Thyroid gland (tissue), 4 donors: ENCODE measurements around the gene STRBP.

ENCODE experiments used
- POLR2A ChIP-seq, 2 donors: fragments of 450-650 bp; IDR thresholded peaks; one replicate each; pipeline ENCODE4 v1.6.1; 2017; ENCODE audit warnings: antibody characterized with exemption in 2 of 2, mild to moderate bottlenecking in 2 of 2, moderate library complexity in 1 of 2
- TF ChIP-seq, protein P1 (sequence below), 6 experiments: fragments of 200-600 bp in 3 of 6; fragments of 450-650 bp in 3 of 6; sonication (generic) in 3 of 6; IDR thresholded peaks; one replicate each; pipeline ENCODE4 v1.5.1; 2016 to 2019; ENCODE audit warnings: antibody characterized with exemption in 6 of 6, mild to moderate bottlenecking in 2 of 6, inconsistent platforms in 1 of 6, moderate library complexity in 1 of 6

DNA sequence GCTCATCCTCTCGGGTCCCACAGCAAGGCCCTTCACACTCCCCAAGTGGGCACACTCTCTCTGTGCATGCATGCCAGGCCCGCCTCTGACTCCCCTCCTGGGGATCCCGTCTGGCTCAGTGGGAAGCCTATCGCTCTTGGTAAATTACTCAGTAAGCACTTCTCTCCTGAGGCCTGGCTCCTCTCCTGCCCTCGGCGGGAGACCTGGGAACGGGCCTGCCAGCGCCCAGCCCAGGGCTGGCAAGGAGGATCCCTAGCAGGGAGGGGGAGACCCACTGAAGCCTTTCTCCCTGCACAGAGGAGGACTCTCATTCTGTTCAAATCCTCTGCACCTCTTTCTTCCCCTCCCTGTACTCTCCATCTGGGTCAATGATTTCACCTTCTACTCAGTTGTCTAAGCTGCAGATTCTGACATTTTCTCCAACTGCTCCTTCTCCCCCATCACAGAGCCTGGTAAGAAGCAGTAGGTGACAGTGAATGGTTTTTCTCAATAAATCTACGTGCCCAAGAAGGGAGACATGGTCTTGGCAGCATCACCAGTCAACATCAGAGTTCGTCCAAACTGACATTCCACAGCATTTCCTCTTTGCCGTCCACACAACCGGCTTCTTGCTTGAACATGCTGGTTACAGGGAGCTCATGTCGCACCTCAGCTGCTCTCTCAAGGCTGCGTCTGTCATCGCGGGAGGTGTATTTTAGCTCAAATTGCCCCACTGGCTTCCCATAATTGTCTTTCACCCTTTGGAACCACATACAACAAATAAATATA is 153.1 kb downstream of the STRBP start:
- TF ChIP-seq, protein P1, sequence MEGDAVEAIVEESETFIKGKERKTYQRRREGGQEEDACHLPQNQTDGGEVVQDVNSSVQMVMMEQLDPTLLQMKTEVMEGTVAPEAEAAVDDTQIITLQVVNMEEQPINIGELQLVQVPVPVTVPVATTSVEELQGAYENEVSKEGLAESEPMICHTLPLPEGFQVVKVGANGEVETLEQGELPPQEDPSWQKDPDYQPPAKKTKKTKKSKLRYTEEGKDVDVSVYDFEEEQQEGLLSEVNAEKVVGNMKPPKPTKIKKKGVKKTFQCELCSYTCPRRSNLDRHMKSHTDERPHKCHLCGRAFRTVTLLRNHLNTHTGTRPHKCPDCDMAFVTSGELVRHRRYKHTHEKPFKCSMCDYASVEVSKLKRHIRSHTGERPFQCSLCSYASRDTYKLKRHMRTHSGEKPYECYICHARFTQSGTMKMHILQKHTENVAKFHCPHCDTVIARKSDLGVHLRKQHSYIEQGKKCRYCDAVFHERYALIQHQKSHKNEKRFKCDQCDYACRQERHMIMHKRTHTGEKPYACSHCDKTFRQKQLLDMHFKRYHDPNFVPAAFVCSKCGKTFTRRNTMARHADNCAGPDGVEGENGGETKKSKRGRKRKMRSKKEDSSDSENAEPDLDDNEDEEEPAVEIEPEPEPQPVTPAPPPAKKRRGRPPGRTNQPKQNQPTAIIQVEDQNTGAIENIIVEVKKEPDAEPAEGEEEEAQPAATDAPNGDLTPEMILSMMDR (IDR thresholded peaks at IDR 0.05), result no peak
- TF ChIP-seq POLR2A (IDR thresholded peaks at IDR 0.05), result no peak
